ENCODE data around the gene CRTAC1. TPM values are rescaled to one million over a fixed set of nuclear protein-coding genes. Genes with fewer than 3 reads are reported as not detected.

CRTAC1 gene
- total RNA-seq, 1 experiment from 2014 or later = 0.46 TPM

- Mint-ChIP-seq H3K4me1 (peaks cover 3 to 14% of the 10 kb centered on the region in 2 experiments; a peak in 2 of 4 replicates), H3K27ac (no peak overlapping the region), H3K27me3 (ENCODE audit: low read depth) (peaks cover 31% of the 10 kb centered on the region), H3K9me3 (no peaks in the 10 kb centered on the region), H3K4me3 (no peak overlapping the region), H3K36me3 (ENCODE audit: insufficient read depth in 1 of 3, low read depth in 3 of 3) (no peaks in the 10 kb centered on the region)
- Histone ChIP-seq H4K5ac (ENCODE audit: insufficient read length, low read depth, low read length) (no peak overlapping the region), H2AFZ (ENCODE audit: low read length) (no peak overlapping the region), H3K56ac (ENCODE audit: insufficient read length, low read depth, low read length) (no peak overlapping the region), H3K14ac (ENCODE audit: insufficient read depth, low read length) (no peak overlapping the region), H2AK5ac (ENCODE audit: insufficient read length, low read length) (no peak overlapping the region), H2BK15ac (ENCODE audit: low read depth, low read length) (no peak overlapping the region), H4K91ac (ENCODE audit: insufficient read length, low read depth, low read length) (no peak overlapping the region), H3K18ac (ENCODE audit: insufficient read length, low read depth, low read length) (no peak overlapping the region), H3K4me2 (ENCODE audit: insufficient read depth, insufficient read length, low read length) (no peak overlapping the region), H3K4ac (ENCODE audit: low read depth, low read length) (no peak overlapping the region), H3K79me2 (ENCODE audit: insufficient read depth, low read length) (no peaks in the 10 kb centered on the region), H3T11ph (ENCODE audit: low read length) (no peak overlapping the region), H3K27ac (ENCODE audit: insufficient read length, low read depth, low read length) (no peak overlapping the region), H2BK20ac (ENCODE audit: low read depth, low read length, poor library complexity, severe bottlenecking) (no peak overlapping the region), H3K79me1 (ENCODE audit: insufficient read depth, low read depth, low read length, poor library complexity, severe bottlenecking) (no peaks in the 10 kb centered on the region), H3K27me3 (ENCODE audit: insufficient read depth, low read length) (no peaks in the 10 kb centered on the region), H2BK120ac (ENCODE audit: low read depth, low read length, poor library complexity, severe bottlenecking) (no peak overlapping the region), H3K23me2 (ENCODE audit: insufficient read length, low read depth, low read length, poor library complexity, severe bottlenecking) (no peaks in the 10 kb centered on the region), H2BK5ac (ENCODE audit: insufficient read length, low read length) (no peak overlapping the region), H2BK12ac (ENCODE audit: insufficient read length, low read depth, low read length) (no peak overlapping the region), H3K9me3 (ENCODE audit: control insufficient read depth, low read depth, low read length) (no peaks in the 10 kb centered on the region), H3K23ac (ENCODE audit: insufficient read length, low read depth, low read length) (no peak overlapping the region), H3K9ac (ENCODE audit: extremely low read depth, insufficient read length, low read length) (no peak overlapping the region), H3K4me1 (ENCODE audit: insufficient read depth, low read length) (no peaks in the 10 kb centered on the region), H4K8ac (replicated peaks; ENCODE audit: insufficient read length, low read depth, low read length) (no peak overlapping the region), H4K20me1 (ENCODE audit: control insufficient read depth, insufficient read depth, insufficient read length) (no peaks in the 10 kb centered on the region)
- no CpG with 5 or more reads among the region's 5 CpGs for WGBS (ENCODE audit: extremely low coverage, insufficient read length, low lambda C conversion rate)
- TF ChIP-seq CTCF (conservative IDR thresholded peaks at IDR 0.05) = no peak
- DNase-seq = no peak
Observed at GRCh38 chr10:97911217-97911616, 119.2 kb downstream of the CRTAC1 start.

All from H9 (cell line).